RPMI7951 (cell line): ENCODE measurements around the gene SLAMF8. TPM values are rescaled to one million over a fixed set of nuclear protein-coding genes. Genes with fewer than 3 reads are reported as not detected.
A peak's percentile ranks its signal among the peaks of the same experiment; 100 is the strongest.

Source experiments
- DNase-seq: peaks from one replicate; pipeline ENCODE4 v3.0.0-alpha.2; 2012; ENCODE audit warnings: low read depth
- total RNA-seq: library from RNA; depleted of rRNA; stranded (reverse); fragments of >200 nt; shearing (Covaris generic); gene quantifications from 2 replicates; pipeline ENCODE4 v1.2.3, GENCODE V29; 2014; rRNA removed

The SLAMF8 gene
- 1.5 and 2.6 TPM in 2 replicates for total RNA-seq

DNA sequence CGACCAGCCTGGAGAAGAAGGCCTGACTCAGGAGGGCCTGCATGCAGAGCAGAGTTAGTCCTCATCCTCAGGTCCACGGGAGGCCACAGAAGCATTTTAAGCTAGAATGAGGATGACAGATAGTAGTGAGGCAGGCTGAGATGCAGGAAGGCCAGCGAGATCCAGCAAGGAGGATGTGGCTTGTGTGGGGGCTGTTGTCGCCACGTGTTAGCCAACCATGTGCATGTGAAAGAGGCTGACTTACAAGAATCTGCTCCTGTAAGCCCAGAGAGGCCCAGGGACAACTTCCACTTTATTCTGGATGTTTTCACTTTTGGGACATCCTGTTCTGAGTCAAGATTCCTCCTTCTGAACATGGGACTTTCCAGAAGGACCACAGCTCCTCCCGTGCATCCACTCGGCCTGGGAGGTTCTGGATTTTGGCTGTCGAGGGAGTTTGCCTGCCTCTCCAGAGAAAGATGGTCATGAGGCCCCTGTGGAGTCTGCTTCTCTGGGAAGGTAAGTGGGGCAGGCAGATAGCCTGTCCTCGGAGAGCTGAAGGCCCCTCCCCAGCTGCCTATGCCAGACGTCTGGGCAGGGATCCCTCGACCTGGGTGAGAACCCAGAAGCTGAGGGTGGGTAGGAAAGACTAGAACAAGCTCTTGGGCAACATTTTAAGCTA is at the start of gene SLAMF8:
TSS of gene SLAMF8 (plus strand) at position 433 of the 661 bp plus-strand sequence. CDS start at position 459, 26 bp downstream.
- peak; percentile 71 for DNase-seq

DNA sequence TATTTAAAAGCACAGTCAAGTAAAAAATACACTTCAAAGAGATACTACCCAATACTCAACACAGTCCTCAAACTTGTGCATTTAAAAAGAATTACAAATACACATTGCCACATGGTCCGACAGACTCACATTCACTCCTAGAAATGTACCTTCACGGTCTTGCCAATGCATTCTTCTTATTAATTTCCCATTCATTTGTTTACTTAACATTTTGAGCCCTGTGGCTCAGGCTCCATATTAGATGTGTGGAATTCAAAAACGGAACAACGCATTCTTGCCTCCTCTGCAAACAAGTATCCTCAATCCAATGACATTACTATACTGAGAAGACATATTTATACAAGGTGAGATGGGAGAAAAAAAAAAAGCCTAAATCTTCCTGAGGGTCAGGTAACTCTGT is 48.4 kb upstream of the SLAMF8 start:
- DNase-seq, result no peak

DNA sequence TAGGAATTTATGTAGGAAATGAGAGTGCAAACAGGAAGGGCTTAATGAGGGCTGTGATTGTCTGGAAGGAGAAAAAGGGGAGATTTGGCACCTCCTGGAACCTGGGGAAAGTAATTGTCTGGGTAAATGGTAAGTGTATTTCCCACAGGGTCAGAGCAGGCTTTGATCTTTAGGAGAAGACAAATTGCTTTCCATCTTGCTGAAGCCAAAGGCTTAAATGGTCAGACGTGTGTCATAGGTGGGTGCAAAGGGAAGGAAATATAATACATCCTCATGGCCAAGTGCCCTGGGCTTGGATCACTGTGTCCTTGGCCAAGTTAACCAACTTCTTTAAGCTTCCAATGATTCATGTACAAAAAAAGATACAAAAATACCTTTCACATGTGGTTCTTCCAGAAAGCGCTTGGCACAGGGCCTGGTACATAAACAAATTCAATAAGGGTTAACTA is 47.2 kb upstream of the SLAMF8 start:
- peak; percentile 75 for DNase-seq

DNA sequence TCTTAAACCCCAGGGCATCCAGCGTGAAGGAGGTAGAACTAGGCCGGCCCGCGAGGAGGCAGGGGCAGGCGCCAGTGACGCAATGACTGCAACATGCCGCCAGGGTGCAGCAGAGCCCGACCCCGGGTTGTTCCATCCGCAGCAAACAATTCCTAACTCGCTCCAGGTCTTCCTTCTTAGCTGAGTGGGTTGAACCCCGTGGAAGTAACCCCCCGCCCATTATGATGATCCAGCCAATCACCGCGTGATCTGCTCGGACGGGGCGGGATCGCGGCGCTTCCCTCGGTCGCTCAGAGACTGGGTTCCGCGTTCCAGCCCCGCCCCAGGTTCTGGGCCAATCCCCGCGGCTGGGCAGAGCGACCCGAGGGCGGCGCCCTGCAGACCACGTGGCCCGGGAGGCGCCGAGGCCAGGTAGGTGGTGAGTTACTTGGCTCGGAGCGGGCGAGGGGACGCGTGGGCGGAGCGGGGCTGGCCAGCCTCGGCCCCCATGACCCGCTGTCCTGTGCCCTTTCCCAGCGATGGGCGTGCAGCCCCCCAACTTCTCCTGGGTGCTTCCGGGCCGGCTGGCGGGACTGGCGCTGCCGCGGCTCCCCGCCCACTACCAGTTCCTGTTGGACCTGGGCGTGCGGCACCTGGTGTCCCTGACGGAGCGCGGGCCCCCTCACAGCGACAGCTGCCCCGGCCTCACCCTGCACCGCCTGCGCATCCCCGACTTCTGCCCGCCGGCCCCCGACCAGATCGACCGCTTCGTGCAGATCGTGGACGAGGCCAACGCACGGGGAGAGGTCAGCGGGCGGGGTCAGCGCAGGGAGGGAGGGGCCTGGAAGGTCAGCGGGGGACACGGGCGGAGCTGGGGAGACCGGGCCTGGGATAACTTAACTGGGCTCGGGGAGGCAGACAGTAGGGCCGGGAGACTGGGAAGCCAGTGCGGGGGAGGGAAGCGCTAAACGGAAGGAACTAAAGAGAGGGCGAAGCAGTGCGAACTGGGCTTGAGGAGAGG is 45.8 kb upstream of the SLAMF8 start, which contains the start of gene DUSP23:
TSS of gene DUSP23 (plus strand) at position 380 of the 1,000 bp plus-strand sequence. CDS start at position 519, 139 bp downstream.
- DNase-seq, result peak; percentile 96

DNA sequence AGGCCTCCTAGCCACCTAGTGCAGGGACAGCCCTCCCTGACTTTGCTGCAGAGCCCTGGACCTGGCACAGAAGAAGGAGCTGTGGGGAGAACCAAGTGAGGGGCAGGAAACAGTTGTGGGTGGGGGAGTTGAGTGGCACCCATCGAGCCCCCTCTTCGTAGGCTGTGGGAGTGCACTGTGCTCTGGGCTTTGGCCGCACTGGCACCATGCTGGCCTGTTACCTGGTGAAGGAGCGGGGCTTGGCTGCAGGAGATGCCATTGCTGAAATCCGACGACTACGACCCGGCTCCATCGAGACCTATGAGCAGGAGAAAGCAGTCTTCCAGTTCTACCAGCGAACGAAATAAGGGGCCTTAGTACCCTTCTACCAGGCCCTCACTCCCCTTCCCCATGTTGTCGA is 44.7 kb upstream of the SLAMF8 start:
- no peak for DNase-seq

DNA sequence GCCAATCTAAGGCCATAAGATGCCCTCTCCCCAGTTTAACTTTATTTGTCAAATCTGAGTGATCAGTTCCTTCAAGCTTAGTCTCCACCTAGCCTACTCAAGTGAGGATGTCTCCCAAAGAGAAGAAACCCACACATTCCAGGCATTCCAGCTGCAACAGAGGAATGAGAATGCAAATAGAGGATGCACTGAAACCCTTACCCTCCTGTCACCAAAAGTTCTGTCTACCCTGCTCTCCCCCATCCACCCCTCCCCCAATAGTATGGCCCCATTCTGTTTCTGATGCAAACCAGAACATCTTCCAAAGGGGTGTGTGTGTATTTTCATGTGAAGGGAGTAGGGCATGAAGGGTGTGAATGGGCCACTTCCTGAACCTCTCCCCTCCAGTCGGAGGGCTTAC is 42.9 kb upstream of the SLAMF8 start:
- DNase-seq, result no peak

DNA sequence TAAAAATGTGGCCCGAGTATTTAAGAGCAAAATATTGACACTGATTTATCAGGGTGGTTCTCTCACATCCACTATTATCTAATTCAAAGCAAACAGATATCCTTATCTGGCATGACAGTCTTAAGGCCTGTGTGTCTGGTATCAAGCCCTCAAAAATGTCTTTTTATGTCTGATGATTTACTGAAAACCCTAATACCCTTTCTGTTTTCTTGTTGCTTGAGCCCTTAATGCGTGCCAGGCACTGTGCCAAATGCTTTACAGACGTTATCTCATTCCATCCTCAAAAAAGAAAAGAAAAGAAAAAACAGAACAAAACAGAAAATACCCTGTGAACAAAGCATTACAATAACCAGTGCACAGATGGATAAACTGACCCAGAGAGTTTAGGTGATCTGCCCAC is 40.2 kb upstream of the SLAMF8 start:
- DNase-seq, result no peak

DNA sequence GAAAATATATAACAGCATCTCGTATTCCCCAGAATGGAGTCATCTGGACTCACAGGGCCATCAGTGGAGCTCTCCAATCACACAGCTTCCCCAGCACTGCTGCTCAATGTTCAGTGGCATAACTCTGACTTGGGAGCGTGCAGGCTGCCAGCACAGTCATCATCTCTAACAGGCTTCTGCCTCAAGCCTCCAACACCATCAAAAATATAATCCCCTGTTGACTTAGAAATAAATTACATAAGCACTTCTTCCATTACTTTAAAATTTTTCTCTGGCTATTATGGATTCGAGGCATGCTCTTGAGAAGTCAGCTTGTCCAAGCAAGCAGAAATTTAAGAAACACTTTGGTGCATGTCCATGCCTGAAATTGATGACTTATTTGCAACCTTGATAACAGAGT is 39.7 kb upstream of the SLAMF8 start:
- DNase-seq, result no peak

DNA sequence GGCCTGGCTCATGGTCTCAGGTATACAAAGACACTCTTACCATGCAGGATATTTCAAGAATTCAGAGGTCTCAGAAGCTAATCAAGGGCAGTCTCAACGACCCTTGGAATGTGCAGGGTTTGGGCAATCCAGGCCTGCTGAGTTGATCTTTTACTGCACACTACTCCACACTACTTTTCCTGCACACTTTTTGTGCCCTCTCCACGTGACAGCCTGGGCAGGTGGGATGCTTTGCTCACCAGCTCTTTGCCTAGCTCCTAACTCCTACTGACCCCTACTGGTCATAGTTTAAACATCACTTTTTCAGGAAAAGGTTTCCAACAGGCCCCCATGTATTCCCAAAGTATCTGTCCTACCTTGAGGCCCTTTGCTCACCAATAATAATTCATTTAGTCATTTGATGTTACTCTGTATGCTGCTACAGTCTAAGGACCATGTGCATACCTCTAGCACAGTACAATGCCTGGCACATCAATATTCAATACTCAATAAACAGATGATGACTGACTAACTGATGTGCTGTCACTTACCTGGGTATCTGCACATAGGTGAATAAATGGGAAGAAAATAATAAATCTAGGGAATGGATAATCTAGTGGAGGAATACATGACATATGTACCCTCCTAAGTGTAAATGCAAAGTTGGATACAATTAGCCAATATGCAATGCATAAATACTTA is 36.3 kb upstream of the SLAMF8 start:
- peak; percentile 15 for DNase-seq

DNA sequence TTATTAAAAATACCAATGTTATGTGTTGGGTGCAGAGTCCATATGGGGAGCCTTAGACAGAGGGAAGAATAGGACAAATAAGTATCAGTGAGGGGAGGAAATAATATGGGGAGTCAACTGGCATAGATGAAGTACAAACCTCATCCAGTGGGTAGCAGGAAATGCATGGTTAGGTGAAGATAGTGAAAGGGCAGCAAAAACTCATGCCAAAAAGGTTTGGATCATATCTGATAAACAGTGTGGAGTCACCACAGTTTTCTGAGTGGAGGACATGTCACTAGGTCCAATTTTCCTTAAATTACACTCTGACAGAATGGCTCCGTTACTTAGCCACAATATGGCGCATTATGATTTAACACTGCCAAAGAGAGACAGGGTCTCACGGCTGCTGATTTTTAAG is 35.6 kb upstream of the SLAMF8 start:
- DNase-seq, result no peak

DNA sequence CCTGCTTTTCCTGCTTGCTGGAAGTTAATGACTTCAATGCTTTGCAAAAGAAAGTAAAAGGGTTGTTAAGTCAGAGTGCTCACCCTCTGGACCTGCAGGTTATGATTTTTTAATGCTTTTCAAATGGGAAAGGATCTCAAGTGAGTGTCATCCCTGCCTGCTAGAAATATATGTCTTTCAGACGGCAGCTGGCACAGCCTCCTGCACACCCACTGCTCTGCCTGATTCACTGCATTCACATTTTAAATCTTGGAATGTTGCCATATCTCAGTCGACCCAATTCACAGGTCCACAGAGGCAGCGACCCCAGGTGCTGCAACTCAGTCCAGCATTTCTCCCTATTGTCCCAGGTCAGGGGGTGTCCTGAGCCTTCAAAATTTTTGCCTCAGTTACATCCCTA is 35.2 kb upstream of the SLAMF8 start:
- no peak for DNase-seq

DNA sequence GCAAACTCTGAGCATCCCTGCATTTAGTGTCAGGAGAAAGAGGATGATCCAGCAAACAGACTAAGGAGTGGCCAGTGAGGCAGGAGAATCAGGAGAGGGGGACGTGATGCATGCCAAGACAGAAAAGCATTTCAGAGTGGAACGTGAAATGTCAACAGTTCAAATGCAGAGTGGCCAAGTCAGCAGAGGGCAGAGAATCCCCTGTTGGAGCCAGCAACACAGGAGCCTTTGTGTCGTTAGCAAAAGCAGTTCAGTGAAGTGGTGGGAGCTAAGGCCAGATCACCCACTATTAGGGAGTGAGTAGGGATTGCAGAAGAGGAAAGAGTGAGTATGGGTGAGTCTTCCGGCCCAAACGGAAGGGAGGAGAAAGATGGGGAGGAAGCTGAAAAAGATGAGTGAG is 31.1 kb upstream of the SLAMF8 start:
- DNase-seq, result peak; percentile 38

DNA sequence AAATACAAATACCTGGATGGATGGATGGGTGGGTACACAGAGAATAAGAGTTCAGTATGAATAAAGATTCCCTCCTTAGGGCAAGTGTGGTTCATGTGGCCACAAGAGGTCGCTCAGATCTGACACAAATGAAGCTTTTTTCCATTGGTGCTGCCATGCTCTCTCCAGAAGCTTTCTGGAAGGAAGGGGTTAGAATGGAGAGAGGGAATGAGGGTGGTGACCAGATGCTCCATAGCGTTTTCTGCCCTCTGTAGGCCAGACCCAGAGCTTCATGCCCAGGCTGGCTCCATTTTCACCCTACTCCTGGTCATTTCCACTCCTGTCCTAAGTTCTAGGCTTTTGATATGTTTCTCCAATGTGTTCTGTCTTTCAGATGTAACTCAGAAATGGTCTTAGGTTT is 27.8 kb upstream of the SLAMF8 start:
- DNase-seq, result peak; percentile 90

DNA sequence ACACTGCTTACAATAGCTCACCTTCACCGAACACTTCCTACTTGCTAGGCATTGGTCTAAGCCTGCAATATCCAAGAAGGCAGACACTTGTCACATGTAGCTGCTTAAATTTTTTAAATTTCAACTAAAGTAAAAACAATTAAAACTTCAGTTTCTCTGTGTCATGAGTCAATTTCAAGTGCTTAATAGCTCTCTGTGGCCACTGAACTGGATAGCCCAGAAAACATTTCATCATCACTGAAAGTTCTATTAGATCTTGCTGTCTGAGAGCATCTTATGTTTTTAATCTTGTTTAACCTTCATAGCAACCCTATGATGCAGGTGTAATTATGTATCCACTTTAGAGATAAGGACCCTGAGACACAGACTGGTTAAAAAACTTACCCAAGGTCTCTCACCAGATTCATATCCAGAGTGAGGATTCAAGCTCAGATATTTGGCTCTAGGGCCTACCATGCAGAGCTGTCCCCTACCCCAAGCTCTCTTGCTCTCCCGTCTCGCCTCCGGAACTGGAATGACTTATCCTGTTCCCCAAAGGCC is 27.2 kb upstream of the SLAMF8 start:
- DNase-seq, result no peak

DNA sequence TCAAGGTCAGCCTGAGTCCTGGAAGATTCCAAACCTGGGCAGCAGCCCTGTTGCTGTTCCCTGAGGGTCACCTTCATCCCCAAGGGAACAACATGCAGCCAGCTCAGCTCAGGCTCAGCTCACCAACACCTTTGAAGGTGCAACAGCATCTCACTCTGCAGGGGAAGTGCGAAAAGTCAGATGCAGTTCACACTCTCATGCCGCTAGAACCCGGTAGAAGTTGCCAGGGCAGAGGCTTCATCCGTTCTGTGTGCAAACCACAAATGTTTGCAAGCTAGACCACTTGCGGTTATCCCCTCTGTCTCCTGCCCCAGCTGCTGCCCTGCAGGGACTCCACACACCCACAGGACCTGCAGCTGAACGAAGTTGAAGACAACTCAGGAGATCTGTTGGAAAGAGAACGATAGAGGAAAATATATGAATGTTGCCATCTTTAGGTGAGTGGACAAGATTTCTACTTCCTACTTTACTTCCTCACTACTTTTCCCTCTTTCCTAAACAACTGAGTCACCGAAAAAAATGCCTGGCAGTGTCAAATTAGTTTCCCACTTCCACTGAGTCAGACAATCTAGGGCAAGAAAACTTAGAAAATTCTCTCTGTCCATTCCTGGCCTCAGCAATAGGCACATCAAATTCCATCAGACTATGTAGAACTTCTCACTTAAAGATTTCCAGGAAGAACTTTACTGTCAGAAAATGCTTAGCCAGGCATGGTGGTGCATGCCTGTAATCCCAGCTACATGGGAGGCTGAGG is 26.3 kb upstream of the SLAMF8 start:
- DNase-seq, result peak; percentile 14

DNA sequence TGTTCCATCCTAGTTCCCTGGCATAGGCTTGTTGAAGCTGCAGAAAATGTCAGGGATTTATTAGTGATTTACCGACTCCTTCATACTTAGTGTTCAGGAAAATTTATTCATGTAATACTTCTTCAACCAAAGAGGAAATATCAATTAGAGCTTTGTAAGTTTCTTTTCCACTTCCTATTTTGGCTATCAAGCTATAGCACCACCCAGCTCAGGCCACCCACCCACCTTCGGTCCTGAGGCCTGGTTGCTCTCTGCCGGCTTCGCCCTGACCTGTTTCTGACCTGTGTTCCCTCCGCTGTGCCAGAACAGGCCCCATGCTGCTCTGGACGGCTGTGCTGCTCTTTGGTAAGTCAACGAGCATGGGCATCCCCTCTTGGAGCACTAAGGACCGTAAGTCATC is 24.6 kb upstream of the SLAMF8 start, which contains the start of gene FCRL6:
TSS of gene FCRL6 (plus strand) at position 250 of the 400 bp plus-strand sequence. CDS start at position 315, 65 bp downstream.
- no peak for DNase-seq

DNA sequence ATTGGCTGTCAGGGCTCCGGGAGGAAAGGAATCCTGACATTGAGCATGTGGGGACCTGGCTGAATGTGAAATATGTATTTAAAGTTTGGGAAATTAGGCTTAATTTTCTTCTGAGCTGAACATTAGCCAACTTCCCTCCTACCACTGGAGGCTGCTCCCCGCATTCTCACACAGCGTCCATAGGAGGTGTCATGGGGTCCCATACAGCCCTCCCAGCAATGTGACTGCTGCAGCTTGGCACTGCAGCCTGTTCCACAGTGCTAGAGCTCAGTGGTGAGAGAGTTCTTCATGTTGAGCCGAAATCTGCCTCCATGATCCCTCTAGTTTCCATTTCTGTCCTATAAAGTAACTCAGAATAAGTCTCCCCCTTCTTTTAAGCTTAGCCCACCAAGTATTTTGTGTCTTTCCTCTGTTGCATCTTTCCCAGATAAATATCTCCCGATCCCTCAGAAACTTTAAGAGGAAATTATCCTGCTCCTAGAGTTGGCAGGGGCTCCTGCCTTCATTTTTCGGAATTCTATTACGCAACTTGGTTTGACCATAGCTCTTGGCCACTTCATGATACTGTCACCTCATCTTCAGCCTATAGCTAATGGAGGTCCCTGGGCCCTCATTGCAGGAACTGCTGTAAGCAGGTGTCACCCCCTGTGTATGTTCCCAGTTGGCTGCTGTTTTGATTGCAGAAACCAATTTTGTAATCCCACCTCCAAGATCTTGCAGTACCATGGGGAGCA is 22.6 kb upstream of the SLAMF8 start:
- no peak for DNase-seq

DNA sequence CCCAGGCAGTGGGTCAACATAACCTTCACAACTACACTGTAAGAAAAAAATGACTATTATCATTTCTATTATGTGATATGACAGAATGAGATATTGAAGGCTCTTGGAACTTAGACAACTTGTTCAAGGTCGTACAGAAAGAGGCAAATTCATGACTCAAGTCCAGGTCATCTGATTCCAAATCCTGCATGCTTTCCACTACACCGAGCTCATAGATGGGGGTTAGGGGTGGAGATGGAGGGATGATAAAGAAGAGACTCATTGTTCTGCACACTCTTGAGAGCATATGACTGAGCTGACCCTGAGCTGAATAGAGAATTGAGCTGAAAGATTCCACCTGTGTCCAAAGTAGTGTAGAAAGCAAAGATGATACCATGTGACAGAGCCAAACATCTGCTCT is 21.7 kb upstream of the SLAMF8 start:
- peak; percentile 56 for DNase-seq

DNA sequence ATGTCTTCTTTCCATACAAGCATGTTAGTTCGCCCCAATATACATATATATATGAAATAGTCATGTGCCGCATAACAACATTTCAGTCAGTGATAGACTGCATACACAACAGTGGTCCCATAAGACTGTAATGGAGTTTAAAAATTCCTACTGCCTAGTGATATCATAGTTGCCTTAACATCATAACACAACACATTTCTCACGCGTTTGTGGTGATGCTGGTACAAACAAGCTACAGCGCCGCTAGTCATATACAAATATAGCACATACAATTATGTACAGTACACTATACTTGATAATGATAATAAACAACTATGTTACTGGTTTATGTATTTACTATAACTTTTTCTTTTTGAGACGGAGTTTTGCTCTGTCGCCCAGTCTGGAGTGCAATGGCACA is 10.7 kb upstream of the SLAMF8 start:
- DNase-seq, result no peak
